T-helper 2 cell treated with Interferon-gamma antibody and Interleukin-4, amounts not matched to agents 100 ng/mL and 5 ng/mL, for 36 hours (primary cell): ENCODE data around the gene HDAC9. TPM values are rescaled to one million over a fixed set of nuclear protein-coding genes. Genes with fewer than 3 reads are reported as not detected.
"Not testable (repeated sequence)": the region's sequence is repeated elsewhere in the genome, so short reads cannot be mapped to it uniquely, and the experiment has no call there.

Source experiments
- intact Hi-C: fragments of 100-400 bp; cut with micrococcal nuclease; formaldehyde crosslinking; loops from one replicate; pipeline ENCODE4 v1.15.1; 2023
- total RNA-seq: library from RNA; stranded (reverse); gene quantifications from 2 replicates; pipeline ENCODE4 v1.2.3, GENCODE V29; 2022

HDAC9 gene
- total RNA-seq, 1 donor from 2014 or later: 0.14 TPM

- intact Hi-C loops: no loop called here
Measured at GRCh38 chr7:18948521-18948920, 453.0 kb downstream of the HDAC9 start.

DNA sequence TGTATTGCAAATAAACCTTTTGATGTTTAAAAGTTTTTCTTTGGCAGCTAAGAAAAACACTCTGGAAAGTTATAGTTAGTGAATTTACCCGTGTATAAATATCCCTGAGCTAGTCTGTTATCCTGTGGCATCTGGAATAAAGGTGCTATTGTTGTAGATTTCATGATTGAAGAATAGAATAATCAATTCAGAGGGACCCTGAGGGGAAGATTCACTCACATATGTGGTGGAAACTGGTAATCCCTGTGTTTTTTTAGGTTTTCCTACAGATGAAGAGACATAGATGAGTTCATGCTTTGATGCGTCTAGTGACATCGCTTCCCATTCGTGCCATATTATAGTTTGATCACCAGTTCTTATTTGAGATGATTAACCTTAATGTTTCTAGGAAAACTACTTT, 457.3 kb downstream of the HDAC9 start:
- intact Hi-C loops: no loop called here

DNA sequence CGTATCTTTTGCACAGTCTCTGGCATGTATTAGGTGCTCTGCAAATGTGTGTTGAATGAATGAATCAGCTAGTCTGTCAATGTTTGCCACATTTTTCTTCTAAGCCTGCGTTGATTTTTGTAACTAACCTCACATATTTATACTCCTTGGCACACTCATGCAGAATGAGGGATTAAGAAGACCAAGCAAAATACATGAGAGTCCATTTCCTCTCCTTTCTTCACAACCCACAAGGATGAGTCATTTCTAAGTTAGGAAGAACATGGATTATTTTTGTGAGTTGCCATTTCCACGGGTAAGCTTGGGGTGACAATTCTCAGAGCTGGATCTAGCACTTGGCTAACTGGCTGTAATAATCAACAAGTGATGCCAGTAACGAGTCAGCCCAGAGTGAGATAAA, 463.1 kb downstream of the HDAC9 start:
- intact Hi-C loops: no loop called here

DNA sequence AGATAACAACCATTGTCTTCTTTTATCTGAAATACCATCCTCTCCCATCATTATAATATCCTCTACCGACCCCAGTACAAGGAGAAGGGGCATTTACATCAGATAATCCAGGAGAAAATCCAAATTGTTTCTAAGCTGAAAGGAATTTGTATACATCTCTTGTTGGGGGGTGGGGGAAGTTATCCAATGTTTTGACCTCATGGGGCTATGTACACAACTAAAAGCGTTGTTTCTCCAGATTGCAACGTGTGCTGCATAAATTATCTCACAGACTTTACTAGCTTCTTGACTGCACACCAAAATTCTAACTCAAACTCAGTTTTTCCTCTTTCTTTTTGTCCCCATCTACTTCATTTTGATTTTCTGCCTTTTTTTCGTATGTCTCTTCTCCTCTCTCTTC, 465.2 kb downstream of the HDAC9 start:
- intact Hi-C loops: no loop called here

DNA sequence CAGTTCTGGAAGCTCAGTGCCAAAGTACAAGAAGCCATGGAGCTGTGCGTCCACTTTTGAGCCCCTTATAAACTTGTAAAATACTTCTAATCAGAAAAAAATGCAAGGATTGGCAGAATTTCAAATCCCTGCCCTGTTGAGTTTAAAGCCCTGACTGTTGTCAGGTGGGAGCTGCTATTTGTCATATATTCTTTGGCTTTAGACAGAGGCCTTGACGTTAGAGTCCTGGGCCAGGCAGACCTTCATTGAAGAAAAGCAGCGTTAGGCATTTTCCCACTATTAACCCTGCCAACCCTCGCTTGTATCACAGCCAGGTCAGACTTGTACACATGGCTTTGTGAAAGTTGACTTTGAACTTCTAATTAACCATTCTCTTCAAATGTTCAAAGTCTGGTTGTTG, 466.5 kb downstream of the HDAC9 start:
- intact Hi-C loops: no loop called here

- intact Hi-C loops: no loop called here
Measured at GRCh38 chr7:18965657-18966056, 470.1 kb downstream of the HDAC9 start.

DNA sequence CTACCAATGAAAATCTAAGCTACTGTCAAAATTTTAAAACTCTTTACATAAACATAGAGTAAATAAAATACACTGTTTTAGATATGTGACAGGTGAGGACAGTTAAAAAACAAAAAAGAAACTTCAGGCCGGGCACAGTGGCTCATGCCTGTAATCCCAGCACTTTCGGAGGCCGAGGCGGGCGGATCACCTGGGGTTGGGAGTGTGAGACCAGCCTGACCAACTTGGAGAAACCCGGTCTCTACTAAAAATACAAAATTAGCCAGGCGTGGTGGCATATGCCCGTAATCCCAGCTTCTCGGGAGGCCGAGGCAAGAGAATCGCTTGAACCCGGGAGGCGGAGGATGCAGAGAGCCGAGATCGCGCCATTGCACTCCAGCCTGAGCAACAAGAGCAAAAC, 472.2 kb downstream of the HDAC9 start:
- intact Hi-C loops: not testable (repeated sequence)

DNA sequence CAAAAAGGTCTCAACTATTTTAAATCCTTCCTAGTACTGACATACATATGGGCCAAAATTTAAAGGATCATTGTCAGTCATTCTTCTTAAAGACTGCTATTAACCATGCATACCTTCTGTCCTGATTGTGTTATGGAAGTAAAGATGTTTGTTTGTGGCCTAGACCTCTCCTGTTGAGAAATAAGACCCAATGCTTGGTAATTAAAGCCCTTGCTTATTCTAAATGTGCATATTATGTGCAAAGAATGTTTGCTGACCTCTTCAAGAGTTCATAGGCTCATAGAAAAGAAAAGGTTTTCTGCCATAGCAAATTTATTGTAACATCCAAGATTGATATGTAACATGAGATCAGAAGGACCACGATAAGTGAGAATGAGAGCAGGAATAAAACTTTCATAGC, 476.3 kb downstream of the HDAC9 start:
- intact Hi-C loops: no loop called here

DNA sequence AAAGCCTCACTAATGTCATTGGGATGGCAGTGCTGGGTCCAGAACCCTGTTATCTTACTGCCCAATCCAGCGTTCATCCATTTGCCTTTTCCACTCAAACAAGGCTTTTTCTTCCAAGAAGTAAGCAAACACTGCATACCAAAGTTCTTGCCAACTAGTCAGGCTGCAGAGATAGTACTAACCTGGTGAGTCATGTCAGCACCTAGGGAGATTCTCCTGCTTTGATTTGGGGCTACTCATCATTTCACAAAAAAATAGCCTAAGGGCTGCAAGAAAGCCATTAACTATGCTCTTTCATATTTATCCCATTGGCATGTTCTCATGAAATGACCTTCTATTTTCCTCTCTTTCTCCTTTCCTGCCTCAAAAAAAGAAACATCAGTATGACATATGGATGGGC, 479.3 kb downstream of the HDAC9 start:
- intact Hi-C loops: no loop called here

GRCh38 chr7:18975276-18975675, 479.7 kb downstream of the HDAC9 start:
- intact Hi-C loops: no loop called here

- intact Hi-C loops: no loop called here
Measured at GRCh38 chr7:18975689-18976280, 480.2 kb downstream of the HDAC9 start.

DNA sequence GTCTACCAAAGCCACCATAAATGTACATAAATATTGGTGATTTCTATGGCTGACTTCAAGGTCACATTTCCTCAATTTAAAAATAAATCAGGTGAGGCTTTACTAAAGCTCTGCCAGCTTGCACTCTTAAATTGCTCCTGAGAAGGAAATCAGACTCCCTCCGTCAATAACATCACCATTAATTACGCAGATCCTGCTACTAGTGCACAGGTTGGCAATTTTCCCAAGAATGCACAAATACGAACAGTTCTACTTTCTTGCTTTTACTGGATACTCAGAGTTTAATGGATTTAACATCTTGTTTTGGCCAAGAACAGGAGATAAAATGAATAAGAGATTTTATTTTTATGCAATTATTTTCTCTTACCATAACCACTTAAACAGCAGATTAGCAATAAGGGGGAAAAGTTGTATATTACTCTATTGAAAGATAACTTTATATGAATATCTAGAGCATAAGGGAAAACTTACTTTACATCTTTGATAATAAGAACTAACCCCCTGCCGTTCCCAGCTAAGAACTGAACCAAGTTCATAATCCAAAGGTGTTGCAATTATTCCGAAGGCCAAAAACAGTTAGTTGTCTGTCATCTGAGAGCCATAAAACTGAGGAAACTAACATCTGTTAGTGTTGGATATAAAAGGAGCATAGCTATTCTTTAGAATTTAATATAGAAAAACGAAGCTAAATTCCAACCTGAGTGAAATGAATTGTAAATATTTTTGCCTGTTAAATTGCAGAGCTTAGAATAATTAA, 481.3 kb downstream of the HDAC9 start:
- intact Hi-C loops: no loop called here

GRCh38 chr7:18978108-18978495, 482.6 kb downstream of the HDAC9 start:
- intact Hi-C loops: no loop called here

- intact Hi-C loops: not testable (repeated sequence)
Measured at GRCh38 chr7:18990700-18991099, 495.2 kb downstream of the HDAC9 start.

DNA sequence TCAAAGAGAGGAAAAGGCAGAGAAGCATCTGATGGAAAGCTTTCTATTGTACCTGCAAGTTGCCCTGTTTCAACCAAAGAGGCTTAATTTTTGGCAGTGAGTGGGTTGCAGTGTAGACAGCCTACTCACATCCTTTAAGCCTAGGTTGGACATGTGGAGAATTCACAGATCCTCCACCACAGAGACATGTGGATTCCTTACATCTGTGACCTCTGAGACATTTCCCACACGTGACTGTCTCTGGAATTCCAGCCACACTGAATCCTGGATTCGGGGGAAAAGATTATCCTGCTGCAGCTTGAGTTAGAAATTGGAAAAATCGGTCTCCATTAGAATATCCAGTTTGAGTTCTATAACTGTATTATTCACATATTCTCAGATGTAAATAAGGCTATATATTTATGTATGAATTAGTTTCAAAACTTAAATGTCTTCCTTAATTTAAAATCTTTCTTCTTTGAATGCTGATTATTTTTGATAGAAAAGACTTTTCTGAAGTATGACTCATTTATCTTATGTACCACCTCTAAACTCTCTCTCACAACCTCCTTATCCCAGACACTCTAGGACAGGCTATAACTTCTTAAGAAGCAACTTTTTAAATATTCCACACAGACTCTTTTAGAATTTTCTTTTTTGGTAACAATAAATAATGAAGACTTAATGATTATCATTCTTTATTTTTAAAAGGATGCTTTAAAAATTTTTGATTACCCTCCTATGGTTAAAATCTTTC, 498.6 kb downstream of the HDAC9 start:
- intact Hi-C loops: no loop called here

- intact Hi-C loops: no loop called here
Measured at GRCh38 chr7:18995270-18995671, 499.7 kb downstream of the HDAC9 start.

GRCh38 chr7:18995811-18996426, 500.4 kb downstream of the HDAC9 start:
- intact Hi-C loops: no loop called here

GRCh38 chr7:18996583-18996982, 501.0 kb downstream of the HDAC9 start:
- intact Hi-C loops: no loop called here

- intact Hi-C loops: no loop called here
Measured at GRCh38 chr7:18997477-18998150, 502.1 kb downstream of the HDAC9 start.

DNA sequence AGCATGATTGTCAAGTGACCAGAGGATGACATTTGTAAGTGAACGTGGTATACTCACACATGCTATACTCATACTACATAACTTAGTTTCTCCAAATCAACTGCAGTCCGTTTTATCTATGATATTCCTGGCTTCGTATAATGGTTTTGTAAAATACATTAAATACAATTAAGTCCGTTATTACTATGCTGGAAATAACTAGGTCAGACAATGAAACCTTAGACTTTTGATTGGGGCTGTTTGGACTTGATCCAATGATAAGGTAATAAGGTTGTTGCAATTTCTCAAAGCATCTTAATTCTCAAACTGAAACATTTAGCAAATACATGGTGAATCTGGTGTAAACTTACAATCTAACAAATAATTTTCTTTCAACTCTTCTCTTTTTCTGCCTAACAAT, 504.9 kb downstream of the HDAC9 start:
- intact Hi-C loops: no loop called here

GRCh38 chr7:19001854-19002253, 506.3 kb downstream of the HDAC9 start:
- intact Hi-C loops: no loop called here
